OCI-M2 (cell line): Measurements from ENCODE around the gene PCDHGA10.
"Not testable (repeated sequence)": the region's sequence is repeated elsewhere in the genome, so short reads cannot be mapped to it uniquely, and the experiment has no call there.

Experiments
- DNase-seq: peaks from one replicate; lab custom pipeline; 2025; ENCODE audit not compliant: unreplicated experiment; lab: John Stamatoyannopoulos, UW

PCDHGA10 gene

DNA sequence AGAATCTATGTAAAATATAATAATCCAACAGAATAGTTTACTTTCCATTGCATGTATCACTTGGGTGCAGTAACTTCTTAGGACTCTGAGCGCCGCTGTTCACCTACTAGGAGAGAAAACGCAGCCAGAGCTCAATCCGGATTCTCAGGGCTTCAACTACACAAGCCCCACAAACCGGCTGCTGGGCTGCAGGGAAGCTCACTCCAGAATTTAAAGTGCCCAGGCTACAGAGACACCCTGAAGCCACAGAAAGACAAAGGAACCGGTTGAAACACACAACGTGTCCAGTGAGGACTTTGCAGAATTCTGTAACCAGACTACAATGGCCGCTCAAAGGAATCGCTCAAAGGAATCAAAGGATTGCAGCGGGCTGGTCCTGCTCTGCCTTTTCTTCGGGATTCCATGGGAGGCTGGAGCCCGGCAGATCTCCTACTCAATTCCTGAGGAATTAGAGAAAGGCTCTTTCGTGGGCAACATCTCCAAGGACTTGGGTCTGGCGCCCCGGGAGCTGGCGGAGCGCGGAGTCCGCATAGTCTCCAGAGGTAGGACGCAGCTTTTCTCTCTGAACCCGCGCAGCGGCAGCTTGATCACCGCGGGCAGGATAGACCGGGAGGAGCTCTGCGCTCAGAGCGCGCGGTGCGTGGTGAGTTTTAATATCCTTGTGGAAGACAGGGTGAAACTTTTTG, at the start of gene PCDHGA10:
PCDHGA10 (plus strand) TSS at position 134 of the 686 bp plus-strand sequence; CDS start at position 323, 189 bp downstream.
- peak; percentile 18 for DNase-seq

DNA sequence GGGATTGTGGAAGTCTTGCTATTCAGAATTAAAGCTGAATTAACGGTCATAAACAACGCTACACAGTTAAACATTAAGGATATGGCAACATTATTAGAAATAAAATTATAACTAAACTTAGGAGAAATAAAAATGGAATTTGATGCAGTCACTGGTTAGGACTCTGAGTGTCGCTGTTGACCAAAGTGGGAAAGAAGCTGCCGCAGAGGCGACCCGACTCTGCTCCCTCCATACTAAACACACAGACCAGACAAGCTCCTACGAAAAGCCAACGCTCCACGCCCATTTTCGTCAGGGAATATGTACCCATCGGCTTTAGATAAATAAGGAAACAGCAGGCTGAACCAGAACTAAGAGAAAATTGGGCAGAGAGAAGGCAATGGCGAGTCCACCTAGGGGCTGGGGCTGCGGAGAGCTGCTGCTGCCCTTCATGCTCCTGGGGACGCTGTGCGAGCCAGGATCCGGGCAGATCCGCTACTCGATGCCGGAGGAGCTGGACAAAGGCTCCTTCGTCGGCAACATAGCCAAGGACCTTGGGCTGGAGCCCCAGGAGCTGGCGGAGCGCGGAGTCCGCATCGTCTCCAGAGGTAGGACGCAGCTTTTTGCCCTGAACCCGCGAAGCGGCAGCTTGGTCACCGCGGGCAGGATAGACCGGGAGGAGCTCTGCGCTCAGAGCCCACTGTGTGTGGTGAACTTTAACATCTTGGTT, 48.7 kb upstream of the PCDHGA10 start, which contains the start of gene PCDHGA5:
PCDHGA5 (plus strand) TSS at position 211 of the 709 bp plus-strand sequence; CDS start at position 380, 169 bp downstream.
- no peak for DNase-seq

DNA sequence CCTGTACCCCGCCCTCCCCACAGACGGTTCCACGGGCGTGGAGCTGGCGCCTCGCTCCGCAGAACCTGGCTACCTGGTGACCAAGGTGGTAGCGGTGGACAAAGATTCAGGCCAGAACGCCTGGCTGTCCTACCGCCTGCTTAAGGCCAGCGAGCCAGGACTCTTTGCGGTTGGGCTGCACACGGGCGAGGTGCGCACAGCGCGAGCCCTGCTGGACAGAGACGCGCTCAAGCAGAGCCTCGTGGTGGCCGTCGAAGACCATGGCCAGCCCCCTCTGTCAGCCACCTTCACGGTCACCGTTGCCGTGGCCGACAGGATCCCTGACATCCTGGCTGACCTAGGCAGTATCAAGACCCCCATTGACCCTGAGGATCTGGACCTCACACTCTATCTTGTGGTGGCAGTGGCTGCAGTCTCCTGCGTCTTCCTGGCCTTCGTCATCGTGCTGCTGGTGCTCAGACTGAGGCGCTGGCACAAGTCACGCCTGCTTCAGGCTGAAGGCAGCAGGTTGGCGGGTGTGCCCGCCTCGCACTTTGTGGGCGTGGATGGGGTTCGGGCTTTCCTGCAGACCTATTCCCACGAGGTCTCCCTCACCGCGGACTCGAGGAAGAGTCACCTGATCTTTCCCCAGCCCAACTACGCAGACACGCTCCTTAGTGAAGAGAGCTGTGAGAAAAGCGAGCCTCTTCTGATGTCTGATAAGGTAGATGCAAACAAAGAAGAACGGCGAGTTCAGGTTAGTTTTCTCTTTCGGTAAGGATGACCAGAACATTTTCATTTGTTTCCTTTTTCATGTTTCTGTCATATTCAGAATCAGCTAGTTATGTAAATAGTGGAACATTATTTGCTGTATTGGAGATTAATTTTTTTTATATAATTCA, 46.5 kb upstream of the PCDHGA10 start:
- DNase-seq = no peak

DNA sequence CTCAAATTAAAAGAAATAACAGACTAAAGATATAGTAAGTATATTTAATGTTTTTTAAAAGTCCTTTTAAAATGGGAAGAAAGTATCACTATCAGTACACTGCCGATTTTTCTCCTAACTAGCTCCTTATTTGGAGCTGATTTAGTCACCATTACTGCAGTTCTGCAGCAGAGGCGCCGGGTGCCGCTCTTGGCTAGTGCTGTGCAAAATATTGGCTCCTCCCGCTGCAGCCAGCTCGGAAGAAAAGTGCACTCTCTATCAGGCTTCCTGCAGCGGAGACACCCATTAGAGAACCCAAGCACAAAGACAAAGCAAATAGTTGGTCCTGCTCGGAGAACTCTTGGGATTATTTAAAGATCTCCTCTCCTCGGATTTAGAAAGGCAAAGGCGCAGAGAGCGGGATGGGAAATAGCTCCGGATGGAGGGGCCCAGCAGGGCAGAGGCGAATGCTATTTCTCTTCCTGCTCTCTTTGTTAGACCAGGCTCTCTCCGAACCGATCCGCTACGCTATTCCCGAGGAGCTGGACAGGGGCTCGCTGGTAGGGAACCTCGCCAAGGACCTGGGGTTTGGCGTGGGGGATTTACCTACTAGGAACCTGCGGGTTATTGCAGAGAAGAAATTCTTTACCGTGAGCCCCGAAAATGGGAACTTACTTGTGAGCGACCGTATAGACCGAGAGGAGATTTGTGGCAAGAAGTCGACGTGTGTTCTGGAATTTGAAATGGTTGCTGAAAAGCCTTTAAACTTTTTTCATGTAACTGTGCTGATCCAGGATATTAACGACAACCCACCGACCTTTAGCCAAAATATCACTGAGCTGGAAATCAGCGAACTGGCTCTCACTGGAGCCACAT, 42.6 kb upstream of the PCDHGA10 start, which contains the start of gene PCDHGB3:
PCDHGB3 (plus strand) TSS at position 249 of the 855 bp plus-strand sequence; CDS start at position 402, 153 bp downstream.
- no peak for DNase-seq

DNA sequence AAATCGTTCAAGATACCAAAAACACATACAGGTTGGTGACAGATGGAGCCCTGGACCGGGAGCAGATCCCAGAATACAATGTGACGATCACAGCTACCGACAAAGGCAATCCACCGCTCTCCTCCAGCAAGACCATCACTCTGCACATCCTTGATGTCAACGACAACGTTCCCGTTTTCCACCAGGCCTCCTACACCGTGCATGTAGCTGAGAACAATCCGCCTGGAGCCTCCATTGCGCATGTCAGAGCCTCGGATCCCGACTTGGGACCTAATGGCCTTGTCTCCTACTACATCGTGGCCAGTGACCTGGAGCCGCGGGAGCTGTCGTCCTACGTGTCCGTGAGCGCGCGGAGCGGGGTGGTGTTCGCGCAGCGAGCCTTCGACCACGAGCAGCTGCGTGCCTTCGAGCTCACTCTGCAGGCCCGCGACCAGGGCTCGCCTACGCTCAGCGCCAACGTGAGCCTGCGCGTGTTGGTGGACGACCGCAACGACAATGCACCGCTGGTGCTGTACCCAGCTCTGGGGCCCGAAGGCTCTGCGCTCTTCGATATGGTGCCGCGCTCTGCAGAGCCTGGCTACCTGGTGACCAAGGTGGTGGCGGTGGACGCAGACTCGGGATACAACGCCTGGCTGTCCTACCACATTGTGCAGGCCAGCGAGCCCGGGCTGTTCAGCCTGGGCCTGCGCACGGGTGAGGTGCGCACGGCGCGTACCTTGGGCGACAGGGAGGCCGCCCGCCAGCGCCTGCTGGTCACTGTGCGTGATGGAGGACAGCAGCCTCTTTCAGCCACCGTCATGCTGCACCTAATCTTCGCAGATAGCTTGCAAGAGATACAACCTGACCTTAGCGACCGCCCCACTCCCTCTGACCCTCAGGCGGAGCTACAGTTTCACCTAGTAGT, 41.0 kb upstream of the PCDHGA10 start:
- no peak for DNase-seq

DNA sequence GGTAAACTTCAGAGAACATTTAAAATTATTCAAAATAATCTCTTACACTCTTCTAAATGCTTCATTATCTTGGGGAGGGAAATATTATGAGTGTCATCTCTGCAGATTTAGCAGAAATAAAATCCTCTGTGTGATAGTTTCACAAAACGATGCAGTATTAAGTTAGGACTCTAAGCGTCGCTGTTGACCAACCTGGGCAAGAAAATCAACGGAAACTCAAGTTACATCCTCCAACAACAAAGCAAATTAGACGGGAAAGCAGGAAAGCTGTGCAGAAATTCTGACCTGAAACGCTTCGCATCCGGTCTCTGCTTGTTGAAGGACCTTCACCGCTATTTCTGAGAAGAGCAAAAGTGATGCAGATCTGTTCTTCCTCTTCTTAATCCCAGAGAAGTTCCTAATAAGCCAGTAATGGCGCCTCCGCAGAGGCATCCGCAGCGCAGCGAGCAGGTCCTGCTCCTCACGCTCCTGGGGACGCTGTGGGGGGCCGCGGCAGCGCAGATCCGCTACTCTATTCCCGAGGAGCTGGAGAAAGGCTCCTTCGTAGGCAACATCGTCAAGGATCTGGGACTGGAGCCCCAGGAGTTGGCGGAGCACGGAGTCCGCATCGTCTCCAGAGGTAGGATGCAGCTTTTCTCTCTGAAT, 39.0 kb upstream of the PCDHGA10 start, which contains the start of gene PCDHGA6:
PCDHGA6 (plus strand) TSS at position 219 of the 645 bp plus-strand sequence; CDS start at position 412, 193 bp downstream.
- DNase-seq = no peak

DNA sequence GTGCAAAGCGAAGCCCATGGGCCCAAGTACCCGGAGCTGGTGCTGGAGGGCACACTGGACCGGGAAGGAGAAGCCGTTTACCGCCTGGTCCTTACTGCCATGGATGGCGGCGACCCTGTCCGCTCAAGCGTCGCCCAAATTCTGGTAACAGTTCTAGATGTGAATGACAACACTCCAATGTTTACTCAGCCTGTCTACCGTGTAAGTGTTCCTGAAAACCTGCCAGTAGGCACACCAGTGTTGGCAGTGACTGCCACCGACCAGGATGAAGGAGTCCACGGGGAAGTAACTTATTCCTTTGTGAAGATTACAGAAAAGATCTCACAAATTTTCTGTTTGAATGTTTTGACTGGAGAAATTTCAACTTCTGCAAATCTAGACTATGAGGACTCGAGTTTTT, 38.2 kb upstream of the PCDHGA10 start:
- no peak for DNase-seq

DNA sequence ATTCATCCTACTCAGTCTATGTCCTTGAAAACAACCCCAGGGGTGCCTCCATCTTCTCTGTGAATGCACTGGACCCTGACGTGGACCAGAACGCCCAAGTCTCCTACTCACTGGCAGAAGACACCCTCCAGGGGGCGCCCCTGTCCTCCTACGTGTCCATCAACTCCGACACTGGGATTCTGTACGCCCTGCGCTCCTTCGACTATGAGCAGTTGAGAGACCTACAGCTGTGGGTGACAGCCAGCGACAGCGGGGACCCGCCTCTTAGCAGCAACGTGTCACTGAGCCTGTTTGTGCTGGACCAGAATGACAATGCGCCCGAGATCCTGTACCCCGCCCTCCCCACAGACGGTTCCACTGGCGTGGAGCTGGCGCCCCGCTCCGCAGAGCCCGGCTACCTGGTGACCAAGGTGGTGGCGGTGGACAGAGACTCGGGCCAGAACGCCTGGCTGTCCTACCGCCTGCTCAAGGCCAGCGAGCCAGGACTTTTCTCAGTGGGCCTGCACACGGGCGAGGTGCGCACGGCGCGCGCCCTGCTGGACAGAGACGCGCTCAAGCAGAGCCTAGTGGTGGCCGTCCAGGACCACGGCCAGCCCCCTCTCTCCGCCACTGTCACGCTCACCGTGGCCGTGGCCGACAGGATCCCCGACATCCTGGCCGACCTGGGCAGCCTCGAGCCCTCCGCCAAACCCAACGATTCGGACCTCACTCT, 37.2 kb upstream of the PCDHGA10 start:
- DNase-seq = not testable (repeated sequence)

DNA sequence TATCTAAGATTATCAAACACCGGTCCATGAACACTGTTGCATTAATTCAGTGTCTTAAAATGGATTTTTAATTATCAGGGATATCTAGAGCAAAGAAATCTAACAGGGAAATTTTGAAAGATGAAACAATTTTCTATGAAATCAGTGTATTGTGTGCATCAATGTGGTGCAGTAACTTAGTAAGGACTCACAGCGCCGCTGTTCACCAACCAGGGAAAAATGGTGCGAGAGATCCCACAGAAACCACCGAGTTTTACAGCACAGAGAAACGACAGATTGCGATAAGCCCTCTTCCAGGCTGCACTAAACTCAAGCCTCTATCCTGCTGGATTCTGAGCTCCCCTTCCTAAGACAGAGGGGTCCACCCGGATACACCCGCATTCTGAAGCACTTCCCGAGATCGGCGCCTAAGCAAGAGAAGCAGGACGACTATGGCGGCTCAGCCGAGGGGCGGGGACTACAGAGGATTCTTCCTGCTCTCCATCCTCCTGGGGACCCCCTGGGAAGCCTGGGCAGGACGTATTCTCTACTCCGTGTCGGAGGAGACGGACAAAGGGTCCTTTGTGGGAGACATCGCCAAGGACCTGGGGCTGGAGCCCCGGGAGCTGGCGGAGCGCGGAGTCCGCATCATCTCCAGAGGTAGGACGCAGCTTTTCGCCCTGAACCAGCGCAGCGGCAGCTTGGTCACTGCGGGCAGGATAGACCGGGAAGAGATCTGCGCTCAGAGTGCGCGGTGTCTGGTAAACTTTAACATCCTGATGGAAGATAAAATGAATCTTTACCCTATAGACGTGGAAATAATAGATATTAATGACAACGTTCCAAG, 30.1 kb upstream of the PCDHGA10 start, which contains the start of gene PCDHGA7:
PCDHGA7 (plus strand) TSS at position 274 of the 826 bp plus-strand sequence; CDS start at position 432, 158 bp downstream.
- DNase-seq = no peak

DNA sequence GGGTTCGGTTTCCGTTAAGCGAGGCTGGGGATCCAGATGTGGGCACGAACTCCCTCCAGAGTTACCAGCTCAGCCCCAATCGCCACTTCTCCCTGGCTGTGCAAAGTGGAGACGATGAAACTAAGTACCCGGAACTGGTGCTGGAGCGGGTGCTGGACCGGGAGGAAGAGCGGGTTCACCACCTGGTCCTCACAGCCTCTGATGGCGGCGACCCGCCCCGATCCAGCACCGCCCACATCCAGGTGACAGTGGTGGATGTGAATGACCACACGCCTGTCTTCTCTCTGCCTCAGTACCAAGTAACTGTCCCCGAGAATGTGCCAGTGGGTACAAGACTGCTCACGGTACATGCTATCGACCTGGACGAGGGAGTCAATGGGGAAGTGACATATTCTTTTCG, 29.4 kb upstream of the PCDHGA10 start:
- no peak for DNase-seq

DNA sequence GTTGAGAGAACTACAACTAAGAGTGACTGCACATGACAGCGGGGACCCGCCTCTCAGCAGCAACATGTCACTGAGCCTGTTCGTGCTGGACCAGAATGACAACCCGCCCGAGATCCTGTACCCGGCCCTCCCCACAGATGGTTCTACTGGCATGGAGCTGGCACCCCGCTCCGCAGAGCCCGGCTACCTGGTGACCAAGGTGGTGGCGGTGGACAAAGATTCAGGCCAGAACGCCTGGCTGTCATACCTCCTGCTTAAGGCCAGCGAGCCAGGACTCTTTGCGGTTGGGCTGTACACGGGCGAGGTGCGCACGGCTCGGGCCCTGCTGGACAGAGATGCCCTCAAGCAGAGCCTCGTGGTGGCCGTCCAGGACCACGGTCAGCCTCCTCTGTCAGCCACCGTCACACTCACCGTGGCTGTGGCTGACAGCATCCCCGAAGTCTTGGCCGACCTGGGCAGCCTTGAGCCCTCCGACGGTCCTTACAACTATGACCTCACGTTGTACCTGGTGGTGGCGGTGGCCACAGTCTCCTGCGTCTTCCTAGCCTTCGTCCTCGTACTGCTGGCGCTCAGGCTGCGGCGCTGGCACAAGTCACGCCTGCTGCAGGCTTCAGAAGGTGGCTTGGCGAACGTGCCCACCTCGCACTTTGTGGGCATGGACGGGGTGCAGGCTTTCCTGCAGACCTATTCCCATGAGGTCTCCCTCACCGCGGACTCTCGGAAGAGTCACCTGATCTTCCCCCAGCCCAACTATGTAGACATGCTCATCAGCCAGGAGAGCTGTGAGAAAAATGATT, 28.1 kb upstream of the PCDHGA10 start:
- DNase-seq = no peak

DNA sequence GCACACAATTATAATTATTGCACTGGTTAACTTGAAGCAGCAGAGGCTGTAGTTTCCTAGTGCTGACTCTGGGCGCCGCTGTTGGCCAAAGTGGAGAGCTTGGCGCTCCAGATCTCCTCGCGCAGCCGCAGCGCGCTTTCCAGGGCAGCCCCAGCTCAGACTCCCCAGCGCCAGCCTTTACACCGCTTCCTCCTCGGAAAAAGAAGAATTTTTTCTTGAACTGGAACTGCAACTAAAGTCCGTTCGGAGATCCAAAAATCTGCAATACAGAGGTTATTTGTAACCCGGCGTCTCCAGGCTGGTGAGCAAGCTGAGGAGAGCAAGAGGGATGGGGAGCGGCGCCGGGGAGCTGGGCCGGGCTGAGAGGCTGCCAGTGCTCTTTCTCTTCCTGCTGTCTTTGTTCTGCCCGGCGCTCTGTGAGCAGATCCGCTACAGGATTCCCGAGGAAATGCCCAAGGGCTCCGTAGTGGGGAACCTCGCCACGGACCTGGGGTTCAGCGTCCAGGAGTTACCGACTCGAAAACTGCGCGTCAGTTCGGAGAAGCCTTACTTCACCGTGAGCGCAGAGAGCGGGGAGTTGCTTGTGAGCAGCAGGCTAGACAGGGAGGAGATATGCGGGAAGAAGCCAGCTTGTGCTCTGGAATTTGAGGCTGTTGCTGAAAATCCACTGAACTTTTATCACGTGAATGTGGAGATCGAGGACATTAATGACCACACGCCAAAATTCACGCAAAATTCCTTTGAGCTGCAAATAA, 25.1 kb upstream of the PCDHGA10 start, which contains the start of gene PCDHGB4:
PCDHGB4 (plus strand) TSS at position 142 of the 755 bp plus-strand sequence; CDS start at position 329, 187 bp downstream.
- DNase-seq = not testable (repeated sequence)

DNA sequence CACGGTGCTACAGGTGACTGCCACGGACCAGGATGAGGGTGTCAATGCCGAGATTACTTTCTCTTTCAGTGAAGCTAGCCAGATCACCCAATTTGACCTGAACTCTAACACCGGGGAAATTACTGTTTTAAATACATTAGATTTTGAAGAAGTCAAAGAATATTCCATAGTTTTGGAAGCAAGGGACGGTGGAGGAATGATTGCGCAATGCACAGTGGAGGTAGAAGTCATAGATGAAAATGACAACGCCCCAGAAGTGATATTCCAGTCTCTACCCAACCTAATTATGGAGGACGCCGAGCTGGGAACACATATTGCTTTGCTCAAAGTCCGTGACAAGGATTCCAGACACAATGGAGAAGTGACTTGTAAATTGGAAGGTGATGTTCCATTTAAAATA, 24.1 kb upstream of the PCDHGA10 start:
- DNase-seq = no peak

DNA sequence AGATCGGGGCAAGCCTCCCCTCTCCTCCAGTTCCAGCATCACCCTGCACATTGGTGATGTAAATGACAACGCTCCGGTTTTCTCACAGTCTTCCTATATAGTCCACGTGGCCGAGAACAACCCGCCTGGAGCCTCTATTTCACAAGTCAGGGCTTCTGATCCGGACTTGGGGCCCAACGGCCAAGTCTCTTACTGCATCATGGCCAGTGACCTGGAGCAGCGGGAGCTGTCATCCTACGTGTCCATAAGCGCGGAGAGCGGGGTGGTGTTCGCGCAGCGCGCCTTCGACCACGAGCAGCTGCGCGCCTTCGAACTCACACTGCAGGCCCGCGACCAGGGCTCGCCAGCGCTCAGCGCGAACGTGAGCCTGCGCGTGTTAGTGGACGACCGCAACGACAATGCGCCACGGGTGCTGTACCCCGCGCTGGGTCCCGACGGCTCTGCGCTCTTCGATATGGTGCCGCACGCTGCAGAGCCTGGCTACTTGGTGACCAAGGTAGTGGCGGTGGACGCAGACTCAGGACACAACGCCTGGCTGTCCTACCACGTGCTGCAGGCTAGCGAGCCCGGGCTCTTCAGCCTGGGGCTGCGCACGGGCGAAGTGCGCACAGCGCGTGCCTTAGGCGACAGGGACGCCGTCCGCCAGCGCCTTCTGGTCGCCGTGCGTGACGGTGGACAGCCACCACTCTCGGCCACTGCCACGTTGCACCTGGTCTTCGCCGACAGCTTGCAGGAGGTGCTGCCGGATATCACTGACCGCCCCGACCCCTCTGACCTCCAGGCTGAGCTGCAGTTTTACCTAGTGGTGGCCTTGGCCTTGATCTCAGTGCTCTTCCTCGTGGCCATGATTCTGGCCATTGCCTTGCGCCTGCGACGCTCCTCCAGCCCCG, 23.4 kb upstream of the PCDHGA10 start:
- DNase-seq = no peak
